Liver (tissue), 9 donors: ENCODE data around the gene USP31. TPM values are rescaled to one million over a fixed set of nuclear protein-coding genes. Genes with fewer than 3 reads are reported as not detected.

Experiments
- DNase-seq: peaks from one replicate; pipeline ENCODE4 v3.0.0-alpha.2; 2017; ENCODE audit warnings: low spot score
- H3K27ac ChIP-seq, 2 donors: one replicate each; pipeline ENCODE4 v1.7.0; 2013; ENCODE audit warnings: inconsistent platforms in 2 of 2, low read length in 2 of 2, control low read depth in 1 of 2, low read depth in 1 of 2, mild to moderate bottlenecking in 1 of 2
- H3K27me3 ChIP-seq, 4 donors: one replicate each; pipeline versions ENCODE4 v1.6.1 to v1.7.0; 2013; ENCODE audit warnings: low read length in 3 of 4, inconsistent platforms in 1 of 4, mild to moderate bottlenecking in 1 of 4, moderate library complexity in 1 of 4; ENCODE audit not compliant: control insufficient read depth in 4 of 4, insufficient read depth in 4 of 4
- H3K36me3 ChIP-seq, 4 donors: one replicate each; pipeline versions ENCODE4 v1.6.1 to v1.7.0; 2013; ENCODE audit warnings: low read length in 3 of 4, mild to moderate bottlenecking in 3 of 4, low read depth in 1 of 4, moderate library complexity in 1 of 4; ENCODE audit not compliant: control insufficient read depth in 4 of 4, insufficient read depth in 3 of 4
- H3K4me1 ChIP-seq, 4 donors: one replicate each; pipeline versions ENCODE4 v1.6.1 to v1.7.0; 2013; ENCODE audit warnings: low read length in 3 of 4, mild to moderate bottlenecking in 3 of 4, moderate library complexity in 1 of 4; ENCODE audit not compliant: control insufficient read depth in 4 of 4, insufficient read depth in 4 of 4
- H3K4me3 ChIP-seq, 3 donors: one replicate each; pipeline versions ENCODE4 v1.6.1 to v1.7.0; 2013; ENCODE audit warnings: low read length in 3 of 3, control low read depth in 1 of 3, low read depth in 1 of 3, mild to moderate bottlenecking in 1 of 3
- H3K9ac ChIP-seq, 2 donors: one replicate each; pipeline ENCODE4 v1.7.0; 2013; ENCODE audit warnings: low read length in 2 of 2, mild to moderate bottlenecking in 2 of 2, moderate library complexity in 2 of 2, control low read depth in 1 of 2, low read depth in 1 of 2
- H3K9me3 ChIP-seq, 4 donors: one replicate each; pipeline versions ENCODE4 v1.6.1 to v1.7.0; 2013; ENCODE audit warnings: low read length in 3 of 4; ENCODE audit not compliant: control insufficient read depth in 4 of 4
- FOXA1 ChIP-seq: IDR thresholded peaks from 2 replicates; pipeline ENCODE4 v1.6.1; 2016; ENCODE audit warnings: antibody characterized with exemption
- GABPA ChIP-seq, 2 donors: IDR thresholded peaks in 1 of 2; conservative IDR thresholded peaks in 1 of 2; 2 replicates each; pipeline ENCODE4 v1.6.1; 2016; ENCODE audit warnings: antibody characterized with exemption in 2 of 2, mild to moderate bottlenecking in 1 of 2, moderate library complexity in 1 of 2
- HNF4A ChIP-seq, 2 donors: conservative IDR thresholded peaks; 2 replicates each; pipeline ENCODE4 v1.6.1; 2016; ENCODE audit warnings: antibody characterized with exemption in 2 of 2, mild to moderate bottlenecking in 2 of 2
- RAD21 ChIP-seq, 2 donors: IDR thresholded peaks; 2 replicates each; pipeline ENCODE4 v1.6.1; 2016; ENCODE audit warnings: antibody characterized with exemption in 2 of 2, mild to moderate bottlenecking in 2 of 2
- RXRA ChIP-seq, 2 donors: IDR thresholded peaks; 2 replicates each; pipeline ENCODE4 v1.6.1; 2017 to 2018; ENCODE audit warnings: antibody characterized with exemption in 2 of 2, mild to moderate bottlenecking in 1 of 2
- TAF1 ChIP-seq: conservative IDR thresholded peaks from 2 replicates; pipeline ENCODE4 v1.6.1; 2016; ENCODE audit warnings: antibody characterized with exemption, mild to moderate bottlenecking
- ZBTB33 ChIP-seq: IDR thresholded peaks from 2 replicates; pipeline ENCODE4 v1.6.1; 2016; ENCODE audit warnings: antibody characterized with exemption
- WGBS: extraction: QIAGEN DNeasy Blood & Tissue Kit; methylation state at CpG from one replicate; pipeline ENCODE4 v1.1.7; 2013; 5-methylcytosine and 5-hydroxymethylcytosine counted together
- polyA plus RNA-seq, 2 donors: library from polyadenylated mRNA; stranded (reverse) in 1 of 2; unstranded in 1 of 2; fragments of 200-250 nt in 1 of 2; fragments of >200 nt in 1 of 2; fragmentation: Nextera tagmentation in 1 of 2; extraction: Ambion mirVana in 1 of 2; gene quantifications; one replicate each; pipeline versions ENCODE4 v1.2.1 to v1.2.3, GENCODE V29; 2013 to 2015
- total RNA-seq, 2 donors: library from RNA; depleted of rRNA; stranded (reverse); fragments of >200 nt; gene quantifications; one replicate each; pipeline ENCODE4 v1.2.3, GENCODE V29; 2014
- TF ChIP-seq, protein P1 (sequence below): fragments of 150-350 bp; IDR thresholded peaks from 2 replicates; pipeline ENCODE4 v1.5.1; 2017; ENCODE audit warnings: improper control_type of control experiment, low read depth, low read length; ENCODE audit not compliant: missing input control
- TF ChIP-seq, protein P2 (sequence below): IDR thresholded peaks from 2 replicates; pipeline ENCODE4 v1.6.1; 2016; ENCODE audit warnings: antibody characterized with exemption
- TF ChIP-seq, protein P3 (sequence below): IDR thresholded peaks from 2 replicates; pipeline ENCODE4 v1.6.1; 2016; ENCODE audit warnings: antibody characterized with exemption, mild to moderate bottlenecking
- donor health status: healthy.
- donor health status: healthy.
- donor health status: healthy.
- donor health status: healthy.
- donor health status: healthy.

Gene USP31
- total and polyA plus RNA-seq, 4 donors: 2.4 to 16.4 (median 3.8) TPM

GRCh38 chr16:23188911-23189310, 39.7 kb upstream of the USP31 start:
- DNase-seq: no peak
- Histone ChIP-seq H3K4me1 (no peaks in the 10 kb centered on the region), H3K4me3 (no peak overlapping the region), H3K9me3 (no peaks in the 10 kb centered on the region), H3K27ac (no peak overlapping the region), H3K36me3 (no peaks in the 10 kb centered on the region), H3K9ac (no peak overlapping the region), H3K27me3 (peaks cover 0 to 17% (median 7%) of the 10 kb centered on the region in 4 donors)
- no peak for TF ChIP-seq RXRA (IDR thresholded peaks at IDR 0.05)
- TF ChIP-seq, protein P1, sequence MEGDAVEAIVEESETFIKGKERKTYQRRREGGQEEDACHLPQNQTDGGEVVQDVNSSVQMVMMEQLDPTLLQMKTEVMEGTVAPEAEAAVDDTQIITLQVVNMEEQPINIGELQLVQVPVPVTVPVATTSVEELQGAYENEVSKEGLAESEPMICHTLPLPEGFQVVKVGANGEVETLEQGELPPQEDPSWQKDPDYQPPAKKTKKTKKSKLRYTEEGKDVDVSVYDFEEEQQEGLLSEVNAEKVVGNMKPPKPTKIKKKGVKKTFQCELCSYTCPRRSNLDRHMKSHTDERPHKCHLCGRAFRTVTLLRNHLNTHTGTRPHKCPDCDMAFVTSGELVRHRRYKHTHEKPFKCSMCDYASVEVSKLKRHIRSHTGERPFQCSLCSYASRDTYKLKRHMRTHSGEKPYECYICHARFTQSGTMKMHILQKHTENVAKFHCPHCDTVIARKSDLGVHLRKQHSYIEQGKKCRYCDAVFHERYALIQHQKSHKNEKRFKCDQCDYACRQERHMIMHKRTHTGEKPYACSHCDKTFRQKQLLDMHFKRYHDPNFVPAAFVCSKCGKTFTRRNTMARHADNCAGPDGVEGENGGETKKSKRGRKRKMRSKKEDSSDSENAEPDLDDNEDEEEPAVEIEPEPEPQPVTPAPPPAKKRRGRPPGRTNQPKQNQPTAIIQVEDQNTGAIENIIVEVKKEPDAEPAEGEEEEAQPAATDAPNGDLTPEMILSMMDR: no peak
- TF ChIP-seq RAD21 (IDR thresholded peaks at IDR 0.05): no peak
- TF ChIP-seq, protein P2, sequence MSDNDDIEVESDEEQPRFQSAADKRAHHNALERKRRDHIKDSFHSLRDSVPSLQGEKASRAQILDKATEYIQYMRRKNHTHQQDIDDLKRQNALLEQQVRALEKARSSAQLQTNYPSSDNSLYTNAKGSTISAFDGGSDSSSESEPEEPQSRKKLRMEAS: no peak
- no peak for TF ChIP-seq TAF1
- WGBS: 80% methylated on average over 2 of the region's 2 CpGs

GRCh38 chr16:23187341-23187740, 38.1 kb upstream of the USP31 start:
- WGBS: 58% methylated on average over 3 of the region's 3 CpGs
- no peak overlapping the region for H3K27ac ChIP-seq
- no peak for TF ChIP-seq FOXA1
- TF ChIP-seq, protein P3, sequence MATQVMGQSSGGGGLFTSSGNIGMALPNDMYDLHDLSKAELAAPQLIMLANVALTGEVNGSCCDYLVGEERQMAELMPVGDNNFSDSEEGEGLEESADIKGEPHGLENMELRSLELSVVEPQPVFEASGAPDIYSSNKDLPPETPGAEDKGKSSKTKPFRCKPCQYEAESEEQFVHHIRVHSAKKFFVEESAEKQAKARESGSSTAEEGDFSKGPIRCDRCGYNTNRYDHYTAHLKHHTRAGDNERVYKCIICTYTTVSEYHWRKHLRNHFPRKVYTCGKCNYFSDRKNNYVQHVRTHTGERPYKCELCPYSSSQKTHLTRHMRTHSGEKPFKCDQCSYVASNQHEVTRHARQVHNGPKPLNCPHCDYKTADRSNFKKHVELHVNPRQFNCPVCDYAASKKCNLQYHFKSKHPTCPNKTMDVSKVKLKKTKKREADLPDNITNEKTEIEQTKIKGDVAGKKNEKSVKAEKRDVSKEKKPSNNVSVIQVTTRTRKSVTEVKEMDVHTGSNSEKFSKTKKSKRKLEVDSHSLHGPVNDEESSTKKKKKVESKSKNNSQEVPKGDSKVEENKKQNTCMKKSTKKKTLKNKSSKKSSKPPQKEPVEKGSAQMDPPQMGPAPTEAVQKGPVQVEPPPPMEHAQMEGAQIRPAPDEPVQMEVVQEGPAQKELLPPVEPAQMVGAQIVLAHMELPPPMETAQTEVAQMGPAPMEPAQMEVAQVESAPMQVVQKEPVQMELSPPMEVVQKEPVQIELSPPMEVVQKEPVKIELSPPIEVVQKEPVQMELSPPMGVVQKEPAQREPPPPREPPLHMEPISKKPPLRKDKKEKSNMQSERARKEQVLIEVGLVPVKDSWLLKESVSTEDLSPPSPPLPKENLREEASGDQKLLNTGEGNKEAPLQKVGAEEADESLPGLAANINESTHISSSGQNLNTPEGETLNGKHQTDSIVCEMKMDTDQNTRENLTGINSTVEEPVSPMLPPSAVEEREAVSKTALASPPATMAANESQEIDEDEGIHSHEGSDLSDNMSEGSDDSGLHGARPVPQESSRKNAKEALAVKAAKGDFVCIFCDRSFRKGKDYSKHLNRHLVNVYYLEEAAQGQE: no peak
- TF ChIP-seq RXRA (IDR thresholded peaks at IDR 0.05): no peak
- no peak for TF ChIP-seq ZBTB33
- no peak for TF ChIP-seq HNF4A (conservative IDR thresholded peaks at IDR 0.05)
- H3K27me3 ChIP-seq: peaks cover 2 to 17% (median 7%) of the 10 kb centered on the region in 4 donors
- no peak overlapping the region for H3K4me3 ChIP-seq
- H3K9me3 ChIP-seq: no peaks in the 10 kb centered on the region
- H3K4me1 ChIP-seq: peaks cover 0 to 7% (median 7%) of the 10 kb centered on the region in 4 donors
- DNase-seq: no peak
- H3K36me3 ChIP-seq: no peaks in the 10 kb centered on the region
- H3K9ac ChIP-seq: no peak overlapping the region

DNA sequence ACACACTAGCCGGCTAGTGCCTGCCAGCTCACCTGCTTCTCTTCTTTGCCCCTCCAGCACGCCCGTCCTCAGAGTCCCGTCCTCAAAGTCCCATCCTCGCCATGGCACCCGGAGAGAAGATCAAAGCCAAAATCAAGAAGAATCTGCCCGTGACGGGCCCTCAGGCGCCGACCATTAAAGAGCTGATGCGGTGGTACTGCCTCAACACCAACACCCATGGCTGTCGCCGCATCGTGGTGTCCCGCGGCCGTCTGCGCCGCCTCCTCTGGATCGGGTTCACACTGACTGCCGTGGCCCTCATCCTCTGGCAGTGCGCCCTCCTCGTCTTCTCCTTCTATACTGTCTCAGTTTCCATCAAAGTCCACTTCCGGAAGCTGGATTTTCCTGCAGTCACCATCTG, 36.9 kb upstream of the USP31 start:
- peaks cover 2 to 13% (median 7%) of the 10 kb centered on the region in 4 donors for H3K27me3 ChIP-seq
- H3K9ac ChIP-seq: no peak overlapping the region
- peaks cover 0 to 11% (median 7%) of the 10 kb centered on the region in 4 donors for H3K4me1 ChIP-seq
- no peak for TF ChIP-seq GABPA (IDR thresholded peaks at IDR 0.05 in 1 of 2, conservative IDR thresholded peaks at IDR 0.05 in 1 of 2)
- TF ChIP-seq, protein P3: no peak
- no peak for DNase-seq
- no peaks in the 10 kb centered on the region for H3K9me3 ChIP-seq
- WGBS: 75% methylated on average over 24 of the region's 24 CpGs
- no peak overlapping the region for H3K4me3 ChIP-seq
- H3K36me3 ChIP-seq: no peaks in the 10 kb centered on the region
- H3K27ac ChIP-seq: no peak overlapping the region
